Dedifferentiated amniotic fluid mesenchymal stem cell (primary cell): ENCODE results near the gene LDLRAD2.
"Not testable (repeated sequence)": the region's sequence is repeated elsewhere in the genome, so short reads cannot be mapped to it uniquely, and the experiment has no call there.

Experiments
- DNase-seq: peaks from one replicate; pipeline ENCODE4 v3.0.0-alpha.2; 2016; ENCODE audit errors: extremely low spot score

Gene LDLRAD2

GRCh38 chr1:21783679-21784603, 28.1 kb upstream of the LDLRAD2 start:
- DNase-seq = peak; percentile 52

- not testable (repeated sequence) for DNase-seq
These were observed 26.3 kb upstream of the LDLRAD2 start for GRCh38 chr1:21785764-21786163.

- DNase-seq = no peak
These were observed 25.4 kb upstream of the LDLRAD2 start for GRCh38 chr1:21786640-21787039.

- DNase-seq = no peak
These were observed 19.0 kb upstream of the LDLRAD2 start for GRCh38 chr1:21793104-21793503.

GRCh38 chr1:21794656-21795055, 17.4 kb upstream of the LDLRAD2 start:
- no peak for DNase-seq

GRCh38 chr1:21795075-21795474, 17.0 kb upstream of the LDLRAD2 start:
- DNase-seq = no peak

GRCh38 chr1:21799730-21800129, 12.3 kb upstream of the LDLRAD2 start:
- DNase-seq = no peak

- DNase-seq = no peak
These were observed 11.0 kb upstream of the LDLRAD2 start for GRCh38 chr1:21801100-21801499.

- no peak for DNase-seq
These were observed 7.5 kb upstream of the LDLRAD2 start for GRCh38 chr1:21804536-21804935.

GRCh38 chr1:21813542-21813941, 1.5 kb downstream of the LDLRAD2 start:
- no peak for DNase-seq

- DNase-seq = no peak
These were observed 2.3 kb downstream of the LDLRAD2 start for GRCh38 chr1:21814241-21814918.

GRCh38 chr1:21814981-21815582, 3.0 kb downstream of the LDLRAD2 start:
- DNase-seq = no peak

- DNase-seq = no peak
These were observed 3.8 kb downstream of the LDLRAD2 start for GRCh38 chr1:21815724-21816321.

GRCh38 chr1:21816602-21817302, 4.7 kb downstream of the LDLRAD2 start:
- DNase-seq = no peak

GRCh38 chr1:21818656-21819055, 6.6 kb downstream of the LDLRAD2 start:
- DNase-seq = no peak

GRCh38 chr1:21820597-21821232, 8.7 kb downstream of the LDLRAD2 start:
- DNase-seq = no peak

- no peak for DNase-seq
These were observed 9.4 kb downstream of the LDLRAD2 start for GRCh38 chr1:21821385-21822019.

- no peak for DNase-seq
These were observed 10.3 kb downstream of the LDLRAD2 start for GRCh38 chr1:21822349-21822748.

GRCh38 chr1:21823206-21823979, 11.3 kb downstream of the LDLRAD2 start:
- no peak for DNase-seq
